CD4-positive, CD25-positive, alpha-beta regulatory T cell (primary cell): Measurements from ENCODE around the gene NCKAP5. TPM values are rescaled to one million over a fixed set of nuclear protein-coding genes. Genes with fewer than 3 reads are reported as not detected.

Source experiments
- ATAC-seq, 2 donors: fragments of 150-1000 bp; cut with Tn5 transposase; one replicate each; pipeline ENCODE4 v1.10.0; 2021; ENCODE audit warnings: low read depth in 2 of 2, moderate number of reproducible peaks in 2 of 2, moderate library complexity in 1 of 2
- DNase-seq, 3 donors: peaks; one replicate each; pipeline versions ENCODE4 v3.0.0 to v3.0.0-alpha.2; 2012 to 2022; ENCODE audit warnings: mixed read lengths in 1 of 3
- H3K27ac ChIP-seq: one replicate; pipeline ENCODE4 v1.7.0; 2013; ENCODE audit warnings: mild to moderate bottlenecking, low read length; ENCODE audit not compliant: insufficient read depth, poor library complexity, severe bottlenecking
- H3K27me3 ChIP-seq: one replicate; pipeline ENCODE4 v1.7.0; 2013; ENCODE audit warnings: low read length; ENCODE audit not compliant: control insufficient read depth, insufficient read depth
- H3K36me3 ChIP-seq: one replicate; pipeline ENCODE4 v1.7.0; 2013; ENCODE audit warnings: mild to moderate bottlenecking, low read length, moderate library complexity; ENCODE audit not compliant: control insufficient read depth, insufficient read depth
- H3K4me1 ChIP-seq: 2 replicates; pipeline ENCODE4 v1.7.0; 2013; ENCODE audit warnings: mild to moderate bottlenecking, low read length; ENCODE audit not compliant: insufficient read depth, control insufficient read depth, poor library complexity, severe bottlenecking
- H3K4me3 ChIP-seq: one replicate; pipeline ENCODE4 v1.7.0; 2013; ENCODE audit warnings: low read depth, mild to moderate bottlenecking, low read length, moderate library complexity
- H3K9me3 ChIP-seq, 2 experiments: 1 replicate in 1 of 2; 2 replicates in 1 of 2; pipeline ENCODE4 v1.7.0; 2013; ENCODE audit warnings: low read length in 2 of 2, mild to moderate bottlenecking in 1 of 2, moderate library complexity in 1 of 2; ENCODE audit not compliant: control insufficient read depth in 2 of 2
- H3K27ac Mint-ChIP-seq, 3 donors: one replicate each; pipeline ENCODE4 v1.8.0; 2020 to 2022; ENCODE audit warnings: mild to moderate bottlenecking in 3 of 3, mixed read lengths in 3 of 3, moderate library complexity in 2 of 3
- H3K27me3 Mint-ChIP-seq: one replicate; pipeline ENCODE4 v1.8.0; 2022; ENCODE audit warnings: mild to moderate bottlenecking, mixed read lengths
- H3K36me3 Mint-ChIP-seq: one replicate; pipeline ENCODE4 v1.8.0; 2020; ENCODE audit warnings: mixed read lengths
- H3K4me1 Mint-ChIP-seq, 4 donors: one replicate each; pipeline ENCODE4 v1.8.0; 2020 to 2022; ENCODE audit warnings: mixed read lengths in 4 of 4, mild to moderate bottlenecking in 1 of 4
- H3K4me3 Mint-ChIP-seq, 4 donors: one replicate each; pipeline ENCODE4 v1.8.0; 2020 to 2022; ENCODE audit warnings: mild to moderate bottlenecking in 4 of 4, mixed read lengths in 4 of 4, moderate library complexity in 3 of 4
- H3K9me3 Mint-ChIP-seq, 7 donors: one replicate each; pipeline ENCODE4 v1.8.0; 2020 to 2022; ENCODE audit warnings: mixed read lengths in 7 of 7, mild to moderate bottlenecking in 3 of 7, moderate library complexity in 2 of 7
- polyA plus RNA-seq, 4 donors: library from polyadenylated mRNA; unstranded; fragments of 300-500 nt; fragmentation: Illumina TruSeq; gene quantifications; one replicate each; pipeline ENCODE4 v1.2.3, GENCODE V29; 2021
- total RNA-seq: library from RNA; stranded (reverse); gene quantifications from one replicate; pipeline ENCODE4 v1.2.3, GENCODE V29; 2022

NCKAP5 gene
- total and polyA plus RNA-seq, 5 donors from 2014 or later: not detected

GRCh38 chr2:133490411-133490980 lies 77.8 kb downstream of the NCKAP5 start:
- Histone ChIP-seq H3K4me1 (no peaks in the 10 kb centered on the region), H3K36me3 (no peaks in the 10 kb centered on the region), H3K9me3 (no peaks in the 10 kb centered on the region), H3K4me3 (no peak overlapping the region), H3K27ac (no peak overlapping the region), H3K27me3 (no peaks in the 10 kb centered on the region)
- Mint-ChIP-seq H3K36me3 (no peaks in the 10 kb centered on the region), H3K27ac (no peak overlapping the region), H3K9me3 (peaks cover 0 to 3% (median 0%) of the 10 kb centered on the region in 7 donors), H3K4me3 (no peak overlapping the region), H3K27me3 (no peaks in the 10 kb centered on the region), H3K4me1 (no peaks in the 10 kb centered on the region)
- ATAC-seq (no peak), DNase-seq (no peak)

GRCh38 chr2:133489641-133490410 lies 78.4 kb downstream of the NCKAP5 start:
- H3K27me3 Mint-ChIP-seq: no peaks in the 10 kb centered on the region
- H3K4me3 ChIP-seq: no peak overlapping the region
- H3K4me1 Mint-ChIP-seq: no peaks in the 10 kb centered on the region
- no peaks in the 10 kb centered on the region for H3K36me3 Mint-ChIP-seq
- no peak for DNase-seq
- no peaks in the 10 kb centered on the region for H3K27me3 ChIP-seq
- no peak overlapping the region for H3K27ac Mint-ChIP-seq
- H3K36me3 ChIP-seq: no peaks in the 10 kb centered on the region
- ATAC-seq: no peak
- H3K27ac ChIP-seq: no peak overlapping the region
- H3K4me3 Mint-ChIP-seq: no peak overlapping the region
- H3K4me1 ChIP-seq: no peaks in the 10 kb centered on the region
- no peaks in the 10 kb centered on the region for H3K9me3 ChIP-seq
- H3K9me3 Mint-ChIP-seq: peaks cover 0 to 5% (median 0%) of the 10 kb centered on the region in 7 donors

- Mint-ChIP-seq H3K27me3 (no peaks in the 10 kb centered on the region), H3K4me3 (no peak overlapping the region), H3K9me3 (peaks cover 0 to 5% (median 0%) of the 10 kb centered on the region in 7 donors), H3K36me3 (no peaks in the 10 kb centered on the region), H3K27ac (no peak overlapping the region), H3K4me1 (no peaks in the 10 kb centered on the region)
- Histone ChIP-seq H3K4me3 (no peak overlapping the region), H3K27ac (no peak overlapping the region), H3K27me3 (no peaks in the 10 kb centered on the region), H3K9me3 (no peaks in the 10 kb centered on the region), H3K36me3 (no peaks in the 10 kb centered on the region), H3K4me1 (no peaks in the 10 kb centered on the region)
- DNase-seq (no peak), ATAC-seq (no peak)
Observed at GRCh38 chr2:133489146-133489545, 79.1 kb downstream of the NCKAP5 start.

GRCh38 chr2:133486771-133487191 lies 81.5 kb downstream of the NCKAP5 start:
- no peaks in the 10 kb centered on the region for H3K9me3 ChIP-seq
- H3K4me1 ChIP-seq: no peaks in the 10 kb centered on the region
- ATAC-seq (no peak), DNase-seq (no peak)
- H3K9me3 Mint-ChIP-seq: peaks cover 0 to 5% (median 0%) of the 10 kb centered on the region in 7 donors
- H3K27ac ChIP-seq: no peak overlapping the region
- no peak overlapping the region for H3K4me3 Mint-ChIP-seq
- no peak overlapping the region for H3K27ac Mint-ChIP-seq
- H3K27me3 ChIP-seq: no peaks in the 10 kb centered on the region
- H3K27me3 Mint-ChIP-seq: no peaks in the 10 kb centered on the region
- H3K36me3 ChIP-seq: no peaks in the 10 kb centered on the region
- no peak overlapping the region for H3K4me3 ChIP-seq
- H3K4me1 Mint-ChIP-seq: no peaks in the 10 kb centered on the region
- no peaks in the 10 kb centered on the region for H3K36me3 Mint-ChIP-seq

GRCh38 chr2:133485868-133486267 lies 82.4 kb downstream of the NCKAP5 start:
- Mint-ChIP-seq H3K36me3 (no peaks in the 10 kb centered on the region), H3K27ac (no peak overlapping the region), H3K4me1 (no peaks in the 10 kb centered on the region), H3K27me3 (no peaks in the 10 kb centered on the region), H3K9me3 (peaks cover 0 to 5% (median 0%) of the 10 kb centered on the region in 7 donors), H3K4me3 (no peak overlapping the region)
- H3K4me1 ChIP-seq: no peaks in the 10 kb centered on the region
- no peak for ATAC-seq
- DNase-seq: no peak
- no peak overlapping the region for H3K4me3 ChIP-seq
- H3K36me3 ChIP-seq: no peaks in the 10 kb centered on the region
- H3K27ac ChIP-seq: no peak overlapping the region
- no peaks in the 10 kb centered on the region for H3K27me3 ChIP-seq
- no peaks in the 10 kb centered on the region for H3K9me3 ChIP-seq

- Mint-ChIP-seq H3K36me3 (no peaks in the 10 kb centered on the region), H3K27me3 (no peaks in the 10 kb centered on the region), H3K4me3 (no peak overlapping the region), H3K27ac (no peak overlapping the region), H3K9me3 (peaks cover 0 to 6% (median 0%) of the 10 kb centered on the region in 7 donors), H3K4me1 (no peaks in the 10 kb centered on the region)
- ATAC-seq (no peak), DNase-seq (no peak)
- H3K27me3 ChIP-seq: no peaks in the 10 kb centered on the region
- no peaks in the 10 kb centered on the region for H3K4me1 ChIP-seq
- no peaks in the 10 kb centered on the region for H3K9me3 ChIP-seq
- H3K27ac ChIP-seq: no peak overlapping the region
- no peak overlapping the region for H3K4me3 ChIP-seq
- no peaks in the 10 kb centered on the region for H3K36me3 ChIP-seq
Observed at GRCh38 chr2:133484784-133485183, 83.5 kb downstream of the NCKAP5 start.

GRCh38 chr2:133484106-133484505 lies 84.2 kb downstream of the NCKAP5 start:
- Mint-ChIP-seq H3K4me3 (no peak overlapping the region), H3K27me3 (no peaks in the 10 kb centered on the region), H3K4me1 (no peaks in the 10 kb centered on the region), H3K9me3 (peaks cover 0 to 6% (median 0%) of the 10 kb centered on the region in 7 donors), H3K27ac (no peak overlapping the region), H3K36me3 (no peaks in the 10 kb centered on the region)
- Histone ChIP-seq H3K4me1 (no peaks in the 10 kb centered on the region), H3K27ac (no peak overlapping the region), H3K27me3 (no peaks in the 10 kb centered on the region), H3K9me3 (no peaks in the 10 kb centered on the region), H3K4me3 (no peak overlapping the region), H3K36me3 (no peaks in the 10 kb centered on the region)
- DNase-seq (no peak), ATAC-seq (no peak)

- Mint-ChIP-seq H3K4me3 (no peak overlapping the region), H3K27me3 (no peaks in the 10 kb centered on the region), H3K9me3 (peaks cover 0 to 6% (median 0%) of the 10 kb centered on the region in 7 donors), H3K27ac (no peak overlapping the region), H3K4me1 (no peaks in the 10 kb centered on the region), H3K36me3 (no peaks in the 10 kb centered on the region)
- no peaks in the 10 kb centered on the region for H3K36me3 ChIP-seq
- ATAC-seq (no peak), DNase-seq (no peak)
- no peaks in the 10 kb centered on the region for H3K4me1 ChIP-seq
- no peaks in the 10 kb centered on the region for H3K9me3 ChIP-seq
- no peaks in the 10 kb centered on the region for H3K27me3 ChIP-seq
- H3K4me3 ChIP-seq: no peak overlapping the region
- no peak overlapping the region for H3K27ac ChIP-seq
Observed at GRCh38 chr2:133483181-133483580, 85.1 kb downstream of the NCKAP5 start.
